Stimulated activated CD4-positive, alpha-beta T cell treated with anti-CD3 and anti-CD28 coated beads, Interleukin-2, amount 100 ng/mL, for 24 hours (primary cell): Measurements from ENCODE around the gene TRIP6.
"Not testable (repeated sequence)": the region's sequence is repeated elsewhere in the genome, so short reads cannot be mapped to it uniquely, and the experiment has no call there.

Source experiments
- DNase-seq, 2 donors: peaks; one replicate each; pipeline ENCODE4 v3.0.0-alpha.2; 2020

TRIP6 gene

GRCh38 chr7:100837099-100837836 lies 29.9 kb upstream of the TRIP6 start:
- peak; percentile 83 for DNase-seq

- no peak for DNase-seq
Observed at GRCh38 chr7:100839361-100839760, 27.8 kb upstream of the TRIP6 start.

GRCh38 chr7:100840470-100841100 lies 26.6 kb upstream of the TRIP6 start:
- DNase-seq: no peak

- no peak for DNase-seq
Observed at GRCh38 chr7:100847360-100847759, 19.8 kb upstream of the TRIP6 start.

- peak; percentile 89 to 91 for DNase-seq
Observed at GRCh38 chr7:100852048-100852872, 14.9 kb upstream of the TRIP6 start, which contains the start of gene SLC12A9. TSS of gene SLC12A9 (plus strand) at chr7:100852713. CDS start at chr7:100854198, 1,485 bp downstream.

DNA sequence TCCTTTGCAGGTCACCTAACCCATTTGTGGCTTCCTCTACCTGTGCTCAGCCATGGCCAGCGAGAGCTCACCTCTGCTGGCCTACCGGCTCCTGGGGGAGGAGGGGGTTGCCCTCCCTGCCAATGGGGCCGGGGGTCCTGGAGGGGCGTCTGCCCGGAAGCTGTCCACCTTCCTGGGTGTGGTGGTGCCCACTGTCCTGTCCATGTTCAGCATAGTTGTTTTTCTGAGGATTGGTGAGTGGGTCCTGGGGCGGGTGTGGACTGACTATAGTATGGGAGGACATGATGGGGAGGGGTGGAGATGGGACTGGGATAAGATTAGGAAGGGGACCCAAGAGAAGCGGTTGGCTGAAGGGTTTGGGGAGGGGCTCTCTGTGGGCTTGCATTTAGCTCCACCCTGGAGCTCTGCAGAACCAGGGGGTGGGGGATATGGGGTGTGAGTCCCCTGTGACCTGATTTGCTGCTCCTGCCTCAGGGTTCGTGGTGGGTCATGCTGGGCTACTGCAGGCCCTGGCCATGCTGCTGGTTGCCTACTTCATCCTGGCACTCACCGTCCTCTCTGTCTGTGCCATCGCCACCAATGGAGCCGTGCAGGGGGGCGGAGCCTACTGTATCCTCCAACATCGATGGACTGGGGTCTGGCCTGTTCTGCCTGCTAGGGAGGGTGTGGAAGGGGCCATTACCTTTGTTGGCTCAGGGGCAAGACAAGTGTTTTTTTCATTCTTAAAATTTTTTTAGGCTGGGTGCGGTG lies 12.9 kb upstream of the TRIP6 start:
- DNase-seq: no peak

DNA sequence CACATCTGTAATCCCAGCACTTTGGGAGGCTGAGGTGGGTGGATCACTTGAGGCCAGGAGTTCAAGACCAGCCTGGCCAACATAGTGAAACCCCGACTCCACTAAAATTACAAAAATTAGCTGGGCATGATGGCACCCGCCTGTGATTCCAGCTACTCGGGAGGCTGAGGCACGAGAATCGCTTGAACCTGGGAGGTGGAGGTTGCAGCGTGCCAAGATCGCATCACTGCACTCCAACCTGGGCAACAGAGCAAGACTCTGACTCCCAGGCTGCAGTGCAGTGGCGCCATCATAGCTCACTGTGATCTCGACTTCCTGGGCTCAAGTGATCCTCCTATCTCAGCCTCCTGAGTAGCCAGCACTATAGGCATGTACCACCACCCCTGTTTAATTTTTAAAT lies 12.3 kb upstream of the TRIP6 start:
- DNase-seq: not testable (repeated sequence)

- no peak for DNase-seq
Observed at GRCh38 chr7:100855515-100855914, 11.7 kb upstream of the TRIP6 start.

DNA sequence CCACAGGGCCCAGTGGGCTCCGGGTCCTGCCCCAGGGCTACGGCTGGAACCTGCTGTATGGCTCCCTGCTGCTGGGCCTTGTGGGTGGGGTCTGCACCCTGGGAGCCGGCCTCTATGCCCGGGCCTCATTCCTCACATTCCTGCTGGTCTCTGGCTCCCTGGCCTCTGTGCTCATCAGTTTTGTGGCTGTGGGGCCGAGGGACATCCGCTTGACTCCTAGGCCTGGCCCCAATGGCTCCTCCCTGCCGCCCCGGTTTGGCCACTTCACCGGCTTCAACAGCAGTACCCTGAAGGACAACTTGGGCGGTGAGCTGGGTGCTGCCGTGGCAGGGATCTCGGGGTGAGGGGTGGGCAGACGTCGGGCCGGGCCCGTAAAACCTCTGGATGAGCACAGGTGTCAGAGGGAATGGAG lies 10.3 kb upstream of the TRIP6 start:
- DNase-seq: no peak

DNA sequence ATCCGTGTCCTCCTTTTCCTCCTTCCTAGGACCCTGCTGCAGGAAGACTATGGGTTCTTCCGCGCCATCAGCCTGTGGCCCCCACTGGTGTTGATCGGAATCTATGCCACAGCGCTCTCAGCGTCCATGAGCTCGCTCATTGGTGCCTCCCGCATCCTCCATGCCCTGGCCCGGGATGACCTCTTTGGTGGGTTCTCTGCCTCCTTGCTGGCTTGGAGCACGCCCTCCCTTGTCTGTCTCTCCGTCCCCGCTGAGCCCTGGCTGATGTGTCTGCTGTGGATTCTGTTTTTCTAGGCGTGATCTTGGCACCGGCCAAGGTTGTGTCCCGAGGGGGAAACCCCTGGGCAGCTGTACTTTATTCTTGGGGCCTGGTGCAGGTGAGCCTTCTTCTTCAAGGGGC lies 7.3 kb upstream of the TRIP6 start:
- no peak for DNase-seq

DNA sequence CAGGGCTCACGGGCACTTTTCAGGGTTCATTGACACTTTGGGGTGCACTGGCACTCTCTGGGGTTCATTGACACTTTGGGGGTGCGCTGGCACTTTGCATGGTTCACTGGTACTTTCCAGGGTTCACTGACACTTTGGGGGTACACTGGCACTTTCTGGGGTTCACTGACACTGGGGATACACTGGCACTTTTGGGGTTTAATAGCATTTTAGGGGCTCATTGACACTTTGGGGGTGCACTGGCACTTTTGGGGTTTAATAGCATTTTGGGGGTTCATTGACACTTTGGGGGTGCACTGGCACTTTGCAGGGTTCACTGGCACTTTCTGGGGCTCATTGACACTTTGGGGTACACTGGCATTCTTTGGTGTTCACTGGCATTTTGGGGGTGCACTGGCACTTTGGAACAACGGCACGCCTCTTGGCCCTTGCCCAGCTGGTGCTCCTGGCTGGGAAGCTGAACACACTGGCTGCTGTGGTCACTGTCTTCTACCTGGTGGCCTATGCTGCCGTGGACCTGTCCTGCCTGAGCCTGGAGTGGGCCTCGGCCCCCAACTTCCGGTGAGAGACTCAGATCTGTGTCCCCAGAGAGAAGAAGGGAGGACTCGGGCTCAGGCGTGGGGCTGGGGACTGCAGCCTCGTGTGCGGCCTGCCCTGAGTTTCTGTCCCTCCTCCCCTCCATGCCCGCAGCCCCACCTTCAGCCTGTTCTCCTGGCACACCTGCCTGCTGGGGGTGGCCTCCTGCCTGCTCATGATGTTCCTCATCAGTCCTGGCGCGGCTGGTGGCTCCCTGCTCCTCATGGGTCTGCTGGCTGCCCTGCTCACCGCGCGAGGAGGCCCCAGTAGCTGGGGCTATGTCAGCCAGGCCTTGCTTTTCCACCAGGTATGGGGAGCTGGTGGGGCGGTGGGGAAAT lies 6.2 kb upstream of the TRIP6 start:
- no peak for DNase-seq

GRCh38 chr7:100861616-100861985 lies 5.6 kb upstream of the TRIP6 start:
- DNase-seq: no peak

GRCh38 chr7:100863406-100863950 lies 3.7 kb upstream of the TRIP6 start:
- DNase-seq: no peak

GRCh38 chr7:100864263-100864845 lies 2.8 kb upstream of the TRIP6 start:
- no peak for DNase-seq

- no peak for DNase-seq
Observed at GRCh38 chr7:100865372-100865911, 1.7 kb upstream of the TRIP6 start.

DNA sequence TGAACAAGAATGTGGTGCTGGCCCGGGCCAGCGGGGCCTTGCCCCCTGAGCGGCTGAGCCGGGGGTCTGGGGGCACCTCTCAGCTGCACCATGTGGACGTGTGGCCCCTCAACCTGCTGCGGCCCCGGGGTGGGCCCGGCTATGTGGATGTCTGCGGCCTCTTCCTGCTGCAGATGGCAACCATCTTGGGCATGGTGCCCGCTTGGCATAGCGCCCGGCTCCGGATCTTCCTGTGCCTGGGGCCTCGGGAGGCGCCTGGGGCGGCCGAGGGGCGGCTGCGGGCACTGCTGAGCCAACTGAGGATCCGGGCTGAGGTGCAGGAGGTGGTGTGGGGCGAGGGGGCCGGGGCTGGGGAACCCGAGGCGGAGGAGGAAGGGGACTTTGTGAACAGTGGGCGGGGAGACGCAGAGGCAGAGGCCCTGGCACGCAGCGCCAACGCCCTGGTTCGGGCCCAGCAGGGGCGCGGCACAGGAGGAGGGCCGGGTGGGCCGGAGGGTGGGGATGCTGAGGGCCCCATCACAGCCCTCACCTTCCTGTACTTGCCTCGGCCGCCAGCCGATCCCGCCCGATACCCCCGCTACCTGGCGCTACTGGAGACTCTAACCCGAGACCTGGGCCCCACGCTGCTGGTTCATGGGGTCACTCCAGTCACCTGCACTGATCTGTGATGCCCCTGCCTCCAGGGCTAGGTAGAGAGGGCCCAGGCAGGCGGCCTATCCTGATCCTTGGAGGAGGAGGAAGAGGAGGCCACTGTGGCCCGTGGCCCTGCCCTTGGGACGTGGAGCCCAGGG lies 1.1 kb upstream of the TRIP6 start:
- DNase-seq: peak in 1 of 2 donors; percentile 45

DNA sequence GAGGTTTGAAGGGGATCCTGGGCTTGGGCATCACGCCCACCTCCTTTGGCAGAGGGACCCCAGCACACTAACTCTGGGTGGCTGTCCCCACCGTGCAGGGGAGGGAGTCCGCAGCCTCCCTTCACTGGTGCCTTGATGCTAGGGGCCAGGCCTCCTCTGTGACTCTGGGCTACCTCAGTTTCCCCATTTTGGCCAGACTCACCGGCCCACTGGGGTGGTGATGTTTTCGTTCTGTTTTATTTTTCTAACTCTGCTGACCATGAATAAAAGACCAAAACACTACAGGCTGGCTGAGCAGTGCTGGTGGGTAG lies 503 bp upstream of the TRIP6 start:
- DNase-seq: no peak

- DNase-seq: no peak
Observed at GRCh38 chr7:100867776-100868485, 744 bp downstream of the TRIP6 start.

GRCh38 chr7:100873599-100874299 lies 6.6 kb downstream of the TRIP6 start:
- no peak for DNase-seq
